B cell (primary cell): ENCODE data around the gene USH1G.

Experiments
- EZH2 ChIP-seq: IDR thresholded peaks from 2 replicates; pipeline ENCODE4 v1.6.1; 2012; ENCODE audit warnings: borderline replicate concordance, low read depth, mild to moderate bottlenecking, moderate library complexity, low read length; ENCODE audit not compliant: insufficient read depth, poor library complexity, severe bottlenecking
- TF ChIP-seq, protein P1 (sequence below): fragments of 200-600 bp; IDR thresholded peaks from one replicate; pipeline ENCODE4 v1.8.0; 2022; ENCODE audit warnings: antibody characterized with exemption, mild to moderate bottlenecking

- TF ChIP-seq, protein P1, sequence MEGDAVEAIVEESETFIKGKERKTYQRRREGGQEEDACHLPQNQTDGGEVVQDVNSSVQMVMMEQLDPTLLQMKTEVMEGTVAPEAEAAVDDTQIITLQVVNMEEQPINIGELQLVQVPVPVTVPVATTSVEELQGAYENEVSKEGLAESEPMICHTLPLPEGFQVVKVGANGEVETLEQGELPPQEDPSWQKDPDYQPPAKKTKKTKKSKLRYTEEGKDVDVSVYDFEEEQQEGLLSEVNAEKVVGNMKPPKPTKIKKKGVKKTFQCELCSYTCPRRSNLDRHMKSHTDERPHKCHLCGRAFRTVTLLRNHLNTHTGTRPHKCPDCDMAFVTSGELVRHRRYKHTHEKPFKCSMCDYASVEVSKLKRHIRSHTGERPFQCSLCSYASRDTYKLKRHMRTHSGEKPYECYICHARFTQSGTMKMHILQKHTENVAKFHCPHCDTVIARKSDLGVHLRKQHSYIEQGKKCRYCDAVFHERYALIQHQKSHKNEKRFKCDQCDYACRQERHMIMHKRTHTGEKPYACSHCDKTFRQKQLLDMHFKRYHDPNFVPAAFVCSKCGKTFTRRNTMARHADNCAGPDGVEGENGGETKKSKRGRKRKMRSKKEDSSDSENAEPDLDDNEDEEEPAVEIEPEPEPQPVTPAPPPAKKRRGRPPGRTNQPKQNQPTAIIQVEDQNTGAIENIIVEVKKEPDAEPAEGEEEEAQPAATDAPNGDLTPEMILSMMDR = no peak
- no peak for TF ChIP-seq EZH2
Observed at GRCh38 chr17:74893936-74894671, 29.0 kb downstream of the USH1G start.
